T-helper 2 cell treated with Interferon-gamma antibody and Interleukin-4, amounts not matched to agents 100 ng/mL and 5 ng/mL, for 36 hours (primary cell): ENCODE results near the gene PODXL2. TPM values are rescaled to one million over a fixed set of nuclear protein-coding genes. Genes with fewer than 3 reads are reported as not detected.

Experiments
- intact Hi-C: fragments of 100-400 bp; cut with micrococcal nuclease; formaldehyde crosslinking; loops from one replicate; pipeline ENCODE4 v1.15.1; 2023
- total RNA-seq: library from RNA; stranded (reverse); gene quantifications from 2 replicates; pipeline ENCODE4 v1.2.3, GENCODE V29; 2022

PODXL2 gene
- total RNA-seq, result 2.2 and 2.9 TPM in 2 replicates

- intact Hi-C loops, result no loop called here
These were observed at the start of gene PODXL2 for GRCh38 chr3:127628788-127629466. TSS of gene PODXL2 (plus strand) at chr3:127629185. CDS start at chr3:127629220, 35 bp downstream.

GRCh38 chr3:127580327-127581060, 48.5 kb upstream of the PODXL2 start:
- intact Hi-C loops, result no loop called here

- intact Hi-C loops, result no loop called here
These were observed 44.3 kb upstream of the PODXL2 start for GRCh38 chr3:127584734-127585133.

- intact Hi-C loops, result no loop called here
These were observed 43.7 kb upstream of the PODXL2 start for GRCh38 chr3:127585163-127585812.

- intact Hi-C loops, result no loop called here
These were observed 43.1 kb upstream of the PODXL2 start for GRCh38 chr3:127585813-127586413.

- intact Hi-C loops, result no loop called here
These were observed 41.1 kb upstream of the PODXL2 start for GRCh38 chr3:127587876-127588275.

GRCh38 chr3:127588806-127589577, 40.0 kb upstream of the PODXL2 start:
- intact Hi-C loops, result no loop called here

- intact Hi-C loops, result loop anchor here (1.0 to 10.0 kb wide), 6 partner anchors 9 to 1673 kb away; partner anchors contain the start of genes ABTB1, MCM2 and SLC41A3
These were observed 39.2 kb upstream of the PODXL2 start for GRCh38 chr3:127589600-127590281.

- intact Hi-C loops, result loop anchor here (1.0 to 10.0 kb wide), 6 partner anchors 8 to 1673 kb away; partner anchors contain the start of genes ABTB1, MCM2 and SLC41A3
These were observed 38.7 kb upstream of the PODXL2 start for GRCh38 chr3:127590282-127590592.

- intact Hi-C loops, result loop anchor here (1.0 to 10.0 kb wide), 6 partner anchors 7 to 1674 kb away; partner anchors contain the start of genes ABTB1, MCM2 and SLC41A3
These were observed 38.2 kb upstream of the PODXL2 start, which contains the start of gene TPRA1 for GRCh38 chr3:127590593-127591465. TSS of gene TPRA1 (minus strand) at chr3:127590733. CDS start at chr3:127580146, 10,587 bp downstream.

GRCh38 chr3:127593178-127593577, 35.8 kb upstream of the PODXL2 start:
- intact Hi-C loops, result loop anchor here (5.0 to 10.0 kb wide), 2 partner anchors 44 to 1508 kb away; partner anchors contain the start of gene SLC41A3

- intact Hi-C loops, result loop anchor here (10.0 kb wide), 1 partner anchor 1511 kb away; the partner anchor contains the start of gene SLC41A3
These were observed 33.7 kb upstream of the PODXL2 start for GRCh38 chr3:127595303-127595702.

- intact Hi-C loops, result loop anchor here (10.0 kb wide), 1 partner anchor 1512 kb away; the partner anchor contains the start of gene SLC41A3
These were observed 31.8 kb upstream of the PODXL2 start for GRCh38 chr3:127597020-127597771.

- intact Hi-C loops, result loop anchor here (1.0 to 10.0 kb wide), 6 partner anchors 9 to 1514 kb away; partner anchors contain the start of genes ABTB1, MGLL, SEC61A1 and SLC41A3
These were observed 30.0 kb upstream of the PODXL2 start for GRCh38 chr3:127598841-127599570.

- intact Hi-C loops, result no loop called here
These were observed 28.1 kb upstream of the PODXL2 start for GRCh38 chr3:127600749-127601456.

- intact Hi-C loops, result no loop called here
These were observed 24.9 kb upstream of the PODXL2 start for GRCh38 chr3:127604035-127604434.
